Stimulated activated CD4-positive, alpha-beta T cell treated with anti-CD3 and anti-CD28 coated beads, TNF-alpha, amount 100 ng/mL, for 24 hours (primary cell): ENCODE results near the gene ANGEL2.
"Not testable (repeated sequence)": the region's sequence is repeated elsewhere in the genome, so short reads cannot be mapped to it uniquely, and the experiment has no call there.

Experiments used
- DNase-seq, 3 experiments: peaks; one replicate each; pipeline ENCODE4 v3.0.0-alpha.2; 2020; ENCODE audit warnings: low read depth in 3 of 3

The ANGEL2 gene, protein sequence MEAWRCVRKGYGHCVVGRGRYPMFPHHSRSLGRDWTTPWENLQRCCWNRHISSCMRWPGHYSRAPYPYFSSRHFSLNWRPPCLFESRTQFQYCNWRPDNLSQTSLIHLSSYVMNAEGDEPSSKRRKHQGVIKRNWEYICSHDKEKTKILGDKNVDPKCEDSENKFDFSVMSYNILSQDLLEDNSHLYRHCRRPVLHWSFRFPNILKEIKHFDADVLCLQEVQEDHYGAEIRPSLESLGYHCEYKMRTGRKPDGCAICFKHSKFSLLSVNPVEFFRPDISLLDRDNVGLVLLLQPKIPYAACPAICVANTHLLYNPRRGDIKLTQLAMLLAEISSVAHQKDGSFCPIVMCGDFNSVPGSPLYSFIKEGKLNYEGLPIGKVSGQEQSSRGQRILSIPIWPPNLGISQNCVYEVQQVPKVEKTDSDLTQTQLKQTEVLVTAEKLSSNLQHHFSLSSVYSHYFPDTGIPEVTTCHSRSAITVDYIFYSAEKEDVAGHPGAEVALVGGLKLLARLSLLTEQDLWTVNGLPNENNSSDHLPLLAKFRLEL

DNA sequence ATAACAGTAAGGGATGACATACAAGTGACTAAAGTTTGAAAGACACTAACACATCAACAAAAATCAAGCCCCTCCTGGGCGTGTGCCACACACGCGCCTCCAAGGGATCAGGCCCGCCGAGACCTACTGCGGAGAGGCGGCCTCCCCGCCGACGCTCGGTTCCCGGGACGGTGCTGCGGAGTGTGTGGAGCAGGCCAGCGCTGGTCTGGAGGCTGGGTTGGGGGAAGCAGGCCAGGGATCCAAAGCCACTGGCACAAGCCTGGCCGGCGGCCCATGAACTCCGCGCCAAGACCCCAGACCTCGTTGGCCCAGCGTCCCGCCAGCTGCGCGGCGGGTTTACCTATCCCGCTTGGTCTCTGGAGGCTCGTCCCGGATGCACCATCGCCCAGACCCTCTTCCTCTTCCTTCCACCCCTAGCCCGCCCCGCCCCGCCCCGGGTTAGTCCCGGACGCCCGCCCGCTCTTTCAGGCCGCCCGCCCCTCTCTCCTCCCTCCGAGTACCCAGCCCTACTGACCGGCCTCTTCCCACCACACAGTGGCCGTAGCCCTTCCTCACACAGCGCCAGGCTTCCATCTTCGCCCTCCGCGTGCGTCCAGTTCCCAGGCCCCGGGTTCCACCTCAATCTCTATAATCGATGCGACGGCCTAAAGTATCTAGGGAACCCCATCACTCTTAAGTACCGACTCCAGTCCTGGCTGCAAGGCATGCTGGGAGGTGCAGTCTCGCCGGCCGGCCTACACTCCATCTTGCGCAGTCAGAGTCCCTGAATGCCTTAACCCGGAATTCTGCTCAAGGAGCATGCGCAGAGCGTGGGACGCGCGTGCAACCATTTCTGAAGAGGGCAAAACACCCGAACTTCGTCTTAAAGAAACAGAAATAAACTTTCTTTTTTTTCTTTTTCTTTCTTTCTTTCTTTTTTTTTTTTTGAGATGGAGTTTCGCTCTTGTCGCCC is at the start of gene ANGEL2:
ANGEL2 (minus strand) TSS at position 769 of the 952 bp plus-strand sequence; CDS start at position 573, 196 bp downstream.
- peak; percentile 84 to 95 (median 94) for DNase-seq

DNA sequence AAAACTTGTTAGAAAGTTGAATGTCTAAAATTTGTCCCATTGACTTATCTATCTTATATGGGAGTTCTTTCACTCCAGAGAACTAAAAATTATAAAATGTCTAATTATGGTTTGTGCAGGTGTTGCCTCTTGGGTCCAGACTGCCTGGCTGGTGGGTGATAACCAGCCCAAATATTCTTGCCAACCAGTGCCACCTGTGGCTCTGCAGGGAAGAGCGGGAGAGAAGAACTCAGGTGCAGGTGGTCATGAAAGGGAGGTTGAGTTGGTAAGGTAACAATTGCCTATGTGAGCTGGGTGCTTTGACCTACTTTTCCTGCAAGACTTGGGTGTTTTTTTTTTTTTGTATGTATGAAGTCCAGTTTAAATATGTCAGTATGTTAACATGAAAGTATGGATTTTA is 45.6 kb upstream of the ANGEL2 start:
- no peak for DNase-seq

DNA sequence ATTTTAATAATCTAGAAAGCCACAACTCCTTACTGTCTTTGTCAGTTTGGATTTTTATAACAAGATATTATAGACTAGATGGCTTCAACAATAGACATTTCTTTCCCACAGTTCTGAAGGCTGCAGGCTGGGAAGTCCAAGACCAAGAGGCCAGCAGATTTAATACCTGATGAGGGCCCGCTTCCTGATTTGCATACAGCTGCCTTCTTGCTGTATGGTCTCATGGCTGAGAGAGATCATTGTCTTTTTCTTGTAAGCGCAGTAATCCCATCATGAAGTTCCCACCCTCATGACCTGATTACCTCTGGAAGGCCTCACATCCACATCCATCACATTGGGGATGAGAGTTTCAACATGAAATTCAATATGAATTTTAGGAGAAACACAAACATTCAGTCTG is 45.2 kb upstream of the ANGEL2 start:
- DNase-seq, result no peak

DNA sequence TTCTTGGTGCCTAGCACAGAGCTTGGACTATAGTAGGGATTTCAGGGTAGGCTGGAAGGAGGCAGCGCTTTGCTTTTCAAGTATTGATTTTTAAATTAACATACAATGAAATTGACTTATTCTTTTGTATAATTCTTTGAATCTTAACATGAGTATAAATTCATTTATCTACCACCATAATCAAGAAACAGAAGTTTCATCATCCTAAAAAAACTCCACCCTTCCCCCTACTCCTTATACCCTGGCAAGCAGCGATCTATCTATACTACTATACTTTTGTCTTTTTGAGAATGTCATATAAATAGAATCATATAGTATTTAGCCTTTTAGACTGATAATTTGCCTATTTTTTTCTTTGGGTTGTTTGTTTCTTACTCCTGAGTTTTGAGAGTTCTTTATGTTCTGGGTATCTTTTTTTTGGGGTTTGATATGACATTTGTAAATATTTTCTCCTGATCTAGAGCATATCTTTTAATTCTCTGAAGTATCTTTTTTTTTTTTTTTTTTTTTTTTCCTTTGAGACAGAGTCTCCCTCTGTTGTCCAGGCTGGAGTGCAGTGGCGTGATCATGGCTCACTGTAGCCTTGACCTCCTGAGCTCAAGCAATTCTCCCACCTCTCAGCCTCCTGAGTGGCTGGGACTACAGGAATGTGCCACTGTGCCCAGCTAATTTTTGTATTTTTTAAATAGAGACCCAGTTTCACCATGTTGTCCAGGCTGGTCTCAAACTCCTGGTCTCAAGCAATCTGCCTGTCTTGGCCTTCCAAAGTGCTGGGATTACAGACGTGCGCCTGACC is 41.8 kb upstream of the ANGEL2 start:
- DNase-seq, result no peak

DNA sequence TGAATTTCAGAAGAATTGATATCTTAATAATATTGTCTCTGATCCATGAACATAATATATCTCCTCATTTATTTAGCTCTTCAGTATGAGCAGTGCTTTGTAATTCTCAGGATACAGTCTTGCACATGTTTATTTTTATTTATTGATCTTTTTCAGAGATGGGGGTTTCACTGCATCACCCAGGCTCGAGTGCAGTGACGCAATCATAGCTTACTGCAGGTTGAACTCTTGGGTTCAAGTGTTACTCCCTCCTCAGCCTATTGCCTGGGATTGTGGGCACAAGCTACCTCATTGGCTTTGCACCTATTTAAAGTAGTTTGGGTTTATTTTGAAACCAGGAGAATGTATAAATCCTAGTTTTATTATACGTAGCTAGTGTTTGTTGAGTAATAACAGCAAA is 40.1 kb upstream of the ANGEL2 start:
- no peak for DNase-seq

DNA sequence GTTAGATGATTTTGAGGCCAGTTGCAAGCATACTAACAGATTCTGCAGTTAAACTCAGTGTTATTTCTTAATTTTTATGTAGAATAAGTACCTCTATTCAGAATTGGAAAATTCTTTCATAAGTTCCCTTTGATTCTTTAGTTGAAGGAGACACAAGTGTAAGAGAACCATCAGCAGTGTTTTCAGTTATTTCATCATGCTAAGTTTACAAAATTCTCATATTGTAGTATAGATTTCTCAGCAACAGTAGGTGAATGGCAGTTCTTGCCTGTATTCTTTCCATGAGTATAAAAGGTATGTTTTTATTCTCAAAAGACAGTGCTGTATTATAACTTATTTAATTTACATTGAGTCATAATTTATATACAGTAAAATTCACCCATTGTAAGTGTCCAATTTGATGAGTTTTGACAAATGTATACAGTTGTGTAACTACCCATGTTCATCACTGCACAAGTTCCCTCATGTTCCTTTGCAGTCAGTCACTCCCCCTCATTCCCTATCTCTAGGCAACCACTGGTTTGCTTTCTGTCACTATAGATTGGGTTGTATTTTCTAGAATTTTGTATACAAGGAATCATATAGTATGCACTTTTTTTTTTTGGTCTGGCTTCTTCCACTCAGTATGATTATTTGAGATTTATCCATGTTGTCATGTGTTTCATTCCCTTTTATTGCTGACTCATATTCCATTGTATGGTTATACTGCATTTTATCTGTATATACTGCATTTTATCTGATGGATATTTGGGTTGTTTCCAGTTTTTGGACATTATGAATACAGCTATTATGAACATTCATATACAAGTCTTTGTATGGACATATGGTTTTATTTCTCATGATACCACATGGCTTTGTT is 39.3 kb upstream of the ANGEL2 start:
- no peak for DNase-seq

DNA sequence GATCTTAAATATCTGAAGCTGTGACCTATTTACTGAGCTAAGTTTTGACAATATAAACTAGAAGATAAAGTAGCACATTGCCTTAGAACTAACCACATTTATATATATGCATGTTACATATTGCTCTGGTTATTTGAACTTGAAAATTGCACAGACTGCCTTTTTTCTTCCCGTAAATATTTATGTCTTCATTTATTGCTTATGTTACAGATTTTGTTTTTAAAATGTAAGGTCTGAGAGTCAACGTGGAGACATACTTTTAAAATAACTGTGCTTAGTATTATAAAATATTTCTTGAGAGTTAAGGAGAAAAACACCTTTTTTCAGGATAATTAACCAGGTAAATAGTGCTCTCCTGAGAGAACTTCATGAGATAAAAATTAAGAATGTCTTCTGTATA is 38.5 kb upstream of the ANGEL2 start:
- DNase-seq, result no peak

DNA sequence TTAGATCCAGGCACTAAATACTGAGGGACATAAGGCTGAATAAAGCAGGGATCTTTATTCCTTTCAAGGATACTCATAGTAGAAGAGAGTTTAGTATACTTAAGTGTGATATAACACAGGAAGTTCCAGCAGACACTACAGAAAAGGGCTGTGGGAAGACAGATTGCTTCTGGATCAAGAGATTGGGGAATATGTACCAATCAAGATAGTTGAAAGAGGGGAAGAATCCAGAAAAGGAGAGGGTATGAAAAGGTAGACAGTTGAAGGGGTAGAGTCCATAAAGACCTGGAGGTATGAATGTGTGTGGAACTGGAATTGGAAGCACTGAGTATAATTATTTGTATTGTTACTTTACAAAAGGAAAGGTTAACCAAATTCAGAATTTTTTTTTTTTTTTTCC is 37.8 kb upstream of the ANGEL2 start:
- no peak for DNase-seq

DNA sequence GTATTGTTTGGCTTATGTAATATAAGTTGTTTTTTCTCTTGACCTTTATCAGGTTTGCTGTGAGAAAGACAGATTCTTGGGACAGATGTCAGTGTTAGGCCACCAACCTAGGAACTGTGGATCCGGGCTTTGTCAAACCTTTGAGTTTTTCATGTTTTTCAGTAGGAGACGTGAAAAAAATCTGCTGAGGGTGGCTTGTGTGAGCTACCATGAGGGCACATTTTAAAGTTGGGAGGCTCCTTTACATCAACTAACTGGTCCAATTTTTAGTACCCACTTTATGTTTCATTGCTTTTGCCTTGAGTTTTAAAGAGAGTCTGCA is 36.2 kb upstream of the ANGEL2 start:
- no peak for DNase-seq

DNA sequence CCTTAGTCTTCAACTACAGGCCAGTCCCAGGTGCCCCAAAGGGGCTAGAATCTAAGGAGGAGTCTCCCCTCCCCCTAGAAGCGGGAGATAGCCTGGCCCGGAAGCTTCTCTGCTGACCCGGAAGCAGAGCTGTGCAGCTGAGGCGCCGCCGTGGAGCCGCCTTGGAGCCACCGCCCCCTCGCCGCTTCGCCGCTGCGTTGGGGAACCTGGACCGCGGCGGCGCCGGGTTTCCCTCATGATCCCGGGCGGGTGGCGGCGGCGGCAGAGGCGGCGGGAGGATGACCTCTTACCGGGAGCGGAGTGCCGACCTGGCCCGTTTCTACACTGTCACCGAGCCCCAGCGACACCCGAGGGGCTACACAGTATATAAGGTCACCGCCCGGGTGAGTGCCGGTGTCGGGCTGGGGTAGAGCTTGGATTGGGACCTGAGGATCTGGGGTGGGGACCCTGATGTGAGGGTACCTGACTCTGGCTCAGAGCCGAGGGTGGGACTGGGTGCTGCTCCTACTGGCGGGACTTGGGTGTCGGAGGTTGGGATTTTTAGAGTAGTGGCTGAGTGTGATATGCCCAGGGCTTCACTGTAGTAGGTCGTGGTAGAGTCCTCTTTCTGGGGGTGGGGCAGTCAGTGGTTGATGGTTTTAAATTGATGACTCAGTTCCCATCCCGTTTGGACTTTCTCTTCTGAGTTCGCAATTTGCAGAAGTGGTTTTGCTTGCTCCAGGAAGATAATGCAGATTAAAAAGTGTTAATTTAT is 35.6 kb upstream of the ANGEL2 start, which contains the start of gene RPS6KC1:
RPS6KC1 (plus strand) TSS at position 115 of the 754 bp plus-strand sequence; CDS start at position 279, 164 bp downstream.
- peak; percentile 77 to 84 (median 78) for DNase-seq

DNA sequence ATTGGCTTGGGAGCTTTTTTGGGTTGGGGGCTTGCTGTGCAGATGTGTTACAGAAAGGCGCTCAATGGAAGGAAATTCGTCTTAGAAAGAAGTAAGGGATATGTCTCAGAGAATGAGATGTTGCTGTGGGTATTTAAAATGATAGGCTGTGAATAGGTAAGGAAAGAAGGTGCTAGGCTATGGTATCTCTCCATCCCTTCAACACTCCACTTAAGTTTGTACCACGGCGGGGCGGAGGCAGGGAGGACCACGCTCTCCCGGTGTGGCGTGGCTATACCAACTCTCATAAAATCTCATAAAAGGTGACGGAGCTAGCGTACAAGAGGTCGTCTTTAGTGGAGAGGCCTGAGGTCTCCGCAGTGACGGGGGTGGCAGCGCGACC is 35.1 kb upstream of the ANGEL2 start:
- no peak for DNase-seq

DNA sequence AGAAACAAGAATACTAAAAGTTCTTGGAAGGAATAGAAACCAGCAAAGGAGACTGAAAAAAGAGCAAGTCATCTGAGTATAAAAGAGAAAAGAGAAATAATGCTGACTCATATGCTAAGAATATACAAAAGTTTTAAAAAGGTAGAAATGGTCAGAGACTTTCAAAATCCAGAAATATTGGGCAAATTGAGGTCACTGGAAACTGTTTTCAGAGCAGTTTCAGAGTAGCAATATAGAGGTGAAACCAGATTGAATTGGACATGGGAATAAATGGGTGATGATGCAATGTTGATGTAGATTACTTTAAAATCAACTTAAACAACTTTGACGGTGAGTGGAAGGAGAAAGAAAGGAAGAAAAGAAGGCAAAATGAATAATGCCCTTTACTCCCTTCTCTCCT is 33.6 kb upstream of the ANGEL2 start:
- no peak for DNase-seq

DNA sequence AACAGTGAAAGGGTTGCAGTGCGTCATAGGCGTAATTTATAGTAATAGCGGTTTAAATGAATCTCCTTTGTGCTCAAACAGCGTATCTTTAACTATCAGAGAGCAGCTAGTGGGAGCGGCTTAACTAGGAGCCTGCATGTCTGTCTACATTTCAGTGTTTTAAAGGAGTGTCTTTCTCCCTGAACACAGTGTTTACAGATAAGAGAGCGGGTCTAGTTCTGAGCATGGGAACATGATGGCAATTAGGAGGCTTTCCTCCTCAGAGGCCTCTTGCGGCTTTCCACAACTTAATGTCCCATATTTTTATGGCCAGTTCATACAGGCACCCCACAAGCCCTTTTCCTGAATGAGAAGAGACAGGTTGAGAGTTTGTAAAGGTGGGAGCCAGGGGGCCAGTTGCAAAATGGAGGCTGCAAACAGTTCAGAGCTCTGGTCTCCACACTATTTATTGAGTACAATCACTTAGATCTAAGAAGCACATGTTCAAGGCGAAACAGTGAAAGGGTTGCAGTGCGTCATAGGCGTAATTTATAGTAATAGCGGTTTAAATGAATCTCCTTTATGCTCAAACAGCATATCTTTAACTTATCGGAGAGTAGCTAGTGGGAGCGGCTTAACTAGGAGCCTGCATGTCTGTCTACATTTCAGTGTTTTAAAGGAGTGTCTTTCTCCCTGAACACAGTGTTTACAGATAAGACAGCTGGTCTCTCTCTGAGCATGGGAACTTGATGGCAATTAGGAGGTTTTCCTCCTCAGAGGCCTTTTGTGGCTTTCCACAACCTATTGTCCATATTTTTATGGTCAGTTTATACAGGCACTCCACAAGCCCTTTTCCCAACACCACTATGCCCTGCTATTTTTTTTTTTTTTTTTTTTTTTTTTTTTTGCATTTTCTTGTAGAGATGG is 29.9 kb upstream of the ANGEL2 start:
- DNase-seq, result not testable (repeated sequence)

DNA sequence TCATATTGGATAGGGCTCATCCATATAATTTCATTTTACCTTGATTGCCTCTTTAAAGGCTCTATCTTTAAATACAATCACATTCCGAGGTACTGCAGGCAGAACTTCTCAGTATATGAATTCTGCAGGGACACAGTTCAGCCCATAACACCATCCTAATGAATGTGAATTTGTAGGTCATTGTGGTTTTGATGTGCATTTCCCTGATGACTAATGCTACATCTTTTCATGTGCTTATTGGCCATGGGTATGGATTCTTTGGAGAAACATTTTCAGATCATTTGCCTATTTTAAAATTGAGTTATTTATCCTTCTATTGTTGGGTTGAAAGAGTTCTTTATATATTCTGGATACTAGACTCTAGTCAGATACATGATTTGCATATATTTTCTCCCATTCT is 25.8 kb upstream of the ANGEL2 start:
- DNase-seq, result no peak

DNA sequence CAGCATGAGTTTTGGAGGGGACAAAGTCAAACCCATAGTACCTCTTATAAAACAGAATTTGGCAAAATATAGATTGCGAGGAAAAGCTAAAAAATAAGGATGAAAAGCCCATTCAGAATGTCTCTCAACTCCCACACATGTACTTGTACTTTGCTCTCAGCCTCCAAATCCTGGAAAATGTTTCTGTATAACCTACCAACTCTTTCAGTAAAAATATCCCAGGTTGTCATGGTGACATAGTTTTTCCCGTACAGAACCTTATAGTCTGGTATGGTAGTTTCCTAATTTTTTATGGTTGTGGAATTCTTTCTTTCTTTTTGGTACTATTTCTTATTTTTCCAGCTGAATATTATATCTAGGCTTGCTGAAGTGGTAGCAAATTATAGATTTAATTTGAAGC is 19.9 kb upstream of the ANGEL2 start:
- no peak for DNase-seq

DNA sequence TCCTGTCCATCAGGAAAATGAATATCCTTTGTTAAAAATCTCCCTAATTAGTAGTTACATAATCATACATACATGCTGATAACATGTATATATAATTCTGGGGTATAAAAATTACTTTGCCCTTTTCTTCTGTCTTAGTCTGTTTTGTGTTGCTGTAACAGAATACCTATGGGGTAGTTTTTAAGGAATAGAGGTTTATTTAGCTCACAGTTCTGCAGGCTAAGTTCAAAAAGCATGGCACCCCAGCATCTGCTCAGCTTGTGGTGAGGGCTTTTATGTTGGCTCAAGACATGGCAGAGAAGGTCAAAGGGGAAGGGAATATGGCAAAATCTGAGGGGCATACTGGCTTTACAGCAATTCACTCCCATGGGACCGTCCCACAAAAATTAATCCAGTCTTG is 19.0 kb upstream of the ANGEL2 start:
- no peak for DNase-seq

DNA sequence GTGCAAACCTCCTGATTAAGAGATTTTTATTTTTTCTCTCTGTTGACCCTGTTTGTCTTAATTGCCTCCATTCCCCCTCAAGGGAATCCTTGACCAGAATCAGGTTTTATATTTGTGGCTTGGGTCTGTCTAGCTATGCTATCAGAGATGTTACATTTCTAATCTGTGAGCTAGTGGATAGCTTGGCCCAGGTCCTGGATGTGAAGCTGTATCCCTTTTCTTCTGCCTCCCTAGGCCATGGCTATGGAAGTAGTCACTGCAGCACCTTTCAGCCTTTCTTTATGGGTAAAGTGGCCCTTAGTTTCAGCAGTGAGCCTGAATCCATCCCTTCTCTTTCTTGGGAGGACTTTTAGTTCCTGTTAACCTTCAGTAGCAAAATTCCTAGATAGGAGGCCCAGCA is 17.0 kb upstream of the ANGEL2 start:
- DNase-seq, result no peak

DNA sequence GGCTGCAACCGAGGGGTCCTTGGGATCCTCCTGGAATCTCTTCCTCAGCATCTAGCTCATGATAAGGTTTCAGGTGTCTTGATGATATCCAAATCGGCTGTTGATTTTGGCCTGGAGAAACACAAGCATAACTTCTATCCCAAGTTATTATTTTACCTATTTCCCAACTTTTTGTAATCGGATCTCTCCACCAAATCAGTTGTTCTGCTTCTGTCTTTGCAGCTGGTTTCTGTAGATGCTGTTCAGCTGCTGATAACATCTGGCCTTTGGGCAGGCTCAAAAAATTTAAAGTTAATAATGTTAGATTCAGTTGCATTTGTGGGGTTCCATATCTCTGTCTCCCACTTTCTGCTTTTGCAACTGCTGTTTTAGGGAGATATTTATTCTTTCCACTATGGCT is 11.4 kb upstream of the ANGEL2 start:
- not testable (repeated sequence) for DNase-seq

DNA sequence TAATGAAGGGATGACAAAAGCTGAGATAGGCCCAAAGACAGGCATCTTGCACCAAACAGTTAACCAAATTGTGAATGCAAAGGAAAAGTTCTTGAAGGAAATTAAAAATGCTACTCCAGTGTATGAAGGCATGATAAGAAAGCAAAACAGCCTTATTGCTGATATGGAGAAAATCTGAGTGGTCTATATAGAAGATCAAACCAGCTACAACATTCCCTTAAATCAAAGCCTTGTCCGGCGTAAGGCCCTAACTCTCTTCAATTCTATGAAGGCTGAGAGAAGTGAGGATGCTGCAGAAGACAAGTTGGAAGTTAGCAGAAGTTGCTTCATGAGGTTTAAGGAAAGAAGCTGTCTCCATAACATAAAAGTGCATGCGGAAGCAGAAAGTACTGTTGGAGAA is 4.3 kb upstream of the ANGEL2 start:
- DNase-seq, result no peak
